GM18498 (cell line): ENCODE measurements around the gene ATXN2.
"Not testable (repeated sequence)": the region's sequence is repeated elsewhere in the genome, so short reads cannot be mapped to it uniquely, and the experiment has no call there.

ENCODE experiments used
- ATAC-seq: cut with Tn5 transposase; IDR thresholded peaks from one replicate; pipeline ENCODE4 v1.9.1; 2021; ENCODE audit warnings: mild to moderate bottlenecking, moderate library complexity; ENCODE audit not compliant: unreplicated experiment

ATXN2 gene

GRCh38 chr12:111406474-111407376 is 192.4 kb downstream of the ATXN2 start:
- ATAC-seq = no peak

- ATAC-seq = peak; percentile 11
Measured at GRCh38 chr12:111405859-111406473, 193.1 kb downstream of the ATXN2 start, which contains the start of gene SH2B3. TSS of gene SH2B3 (plus strand) at chr12:111405923. CDS start at chr12:111418146, 12,223 bp downstream.

GRCh38 chr12:111405149-111405858 is 193.8 kb downstream of the ATXN2 start:
- peak; percentile 71 for ATAC-seq

GRCh38 chr12:111404362-111405148 is 194.6 kb downstream of the ATXN2 start:
- no peak for ATAC-seq

GRCh38 chr12:111402490-111402824 is 196.7 kb downstream of the ATXN2 start:
- not testable (repeated sequence) for ATAC-seq
